Activated CD4-positive, alpha-beta memory T cell treated with anti-CD3 and anti-CD28 coated beads, Interleukin-2, amount 10 ng/mL, durations not matched to agents 7 days and 5 days (primary cell): ENCODE data around the gene GPX4. TPM values are rescaled to one million over a fixed set of nuclear protein-coding genes. Genes with fewer than 3 reads are reported as not detected.

ENCODE experiments used
- CTCF ChIA-PET: fragments of 350-600 bp; sonication (Branson Sonifier 250); formaldehyde crosslinking; loops from one replicate; lab custom pipeline; 2021; ENCODE audit warnings: antibody characterized with exemption, inconsistent platforms; lab: Charles Lee
- POLR2A ChIA-PET: fragments of 350-600 bp; sonication (Branson Sonifier 250); formaldehyde crosslinking; loops from one replicate; lab custom pipeline; 2021; ENCODE audit warnings: antibody characterized with exemption; lab: Charles Lee
- DNase-seq: peaks from one replicate; pipeline ENCODE4 v3.0.0-alpha.2; 2020
- H3K27ac Mint-ChIP-seq: one replicate; pipeline ENCODE4 v1.8.0; 2021; ENCODE audit warnings: mild to moderate bottlenecking, mixed read lengths
- H3K27me3 Mint-ChIP-seq: one replicate; pipeline ENCODE4 v1.8.0; 2021; ENCODE audit warnings: mixed read lengths
- H3K36me3 Mint-ChIP-seq: one replicate; pipeline ENCODE4 v1.8.0; 2021; ENCODE audit warnings: low read depth, mixed read lengths
- H3K4me1 Mint-ChIP-seq: one replicate; pipeline ENCODE4 v1.8.0; 2021; ENCODE audit warnings: mixed read lengths
- H3K4me3 Mint-ChIP-seq: one replicate; pipeline ENCODE4 v1.8.0; 2021; ENCODE audit warnings: mild to moderate bottlenecking, mixed read lengths
- H3K9me3 Mint-ChIP-seq: one replicate; pipeline ENCODE4 v1.8.0; 2021; ENCODE audit warnings: mixed read lengths
- total RNA-seq, 2 experiments: library from RNA; stranded (reverse); gene quantifications; one replicate each; pipeline ENCODE4 v1.2.3, GENCODE V29; 2021

GPX4 gene
- total RNA-seq, 2 experiments from 2014 or later: 141 to 148 TPM

DNA sequence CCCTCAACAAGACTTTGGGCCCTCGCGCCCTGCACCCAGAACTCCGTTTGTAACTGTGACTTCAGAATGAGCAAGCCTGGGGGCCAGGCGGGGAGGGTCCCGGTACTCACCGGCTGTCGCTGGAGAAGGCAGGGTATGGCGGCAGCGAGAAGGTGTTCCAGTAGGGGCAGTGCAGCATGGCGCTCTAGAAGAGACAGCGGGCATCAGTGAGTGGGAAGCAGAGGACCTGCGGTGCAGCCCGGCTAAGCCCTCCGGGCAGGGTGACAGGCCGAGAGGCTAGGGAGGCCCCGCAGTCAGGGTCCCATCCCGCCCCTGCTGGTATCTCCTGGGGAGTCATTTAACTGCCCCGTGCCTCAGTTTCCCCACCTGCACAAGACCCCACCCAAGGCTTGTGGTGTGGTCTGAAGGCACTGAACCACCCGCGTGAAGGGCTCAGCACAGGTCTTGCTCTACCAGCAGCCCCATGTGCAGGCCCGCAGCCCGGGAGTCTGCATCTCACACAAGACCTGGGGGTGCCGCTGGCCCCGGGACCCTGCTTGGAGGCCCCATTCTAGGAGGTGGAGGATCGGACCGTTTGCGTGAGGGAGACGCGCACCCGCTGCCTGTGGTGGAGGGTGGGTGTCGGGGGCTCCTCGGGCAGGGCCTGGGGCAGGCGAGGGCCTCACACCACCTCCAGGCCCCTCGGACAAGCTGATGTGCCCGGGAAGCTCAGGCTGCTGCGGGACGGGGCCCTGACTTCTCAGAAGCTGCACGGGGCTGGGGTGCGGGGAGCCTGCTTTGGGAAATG is 45.7 kb downstream of the GPX4 start:
- POLR2A ChIA-PET: no interaction called here
- no peak overlapping the region for H3K27ac Mint-ChIP-seq
- no peak overlapping the region for H3K4me3 Mint-ChIP-seq
- no peaks in the 10 kb centered on the region for H3K9me3 Mint-ChIP-seq
- peaks cover 7% of the 10 kb centered on the region for H3K4me1 Mint-ChIP-seq
- H3K36me3 Mint-ChIP-seq: peaks cover 16% of the 10 kb centered on the region
- CTCF ChIA-PET: interaction anchor here (1.0 kb wide), 1 partner anchor 36 kb away, joined by 4 read pairs; no protein-coding TSS in a partner anchor
- no peaks in the 10 kb centered on the region for H3K27me3 Mint-ChIP-seq
- no peak for DNase-seq

DNA sequence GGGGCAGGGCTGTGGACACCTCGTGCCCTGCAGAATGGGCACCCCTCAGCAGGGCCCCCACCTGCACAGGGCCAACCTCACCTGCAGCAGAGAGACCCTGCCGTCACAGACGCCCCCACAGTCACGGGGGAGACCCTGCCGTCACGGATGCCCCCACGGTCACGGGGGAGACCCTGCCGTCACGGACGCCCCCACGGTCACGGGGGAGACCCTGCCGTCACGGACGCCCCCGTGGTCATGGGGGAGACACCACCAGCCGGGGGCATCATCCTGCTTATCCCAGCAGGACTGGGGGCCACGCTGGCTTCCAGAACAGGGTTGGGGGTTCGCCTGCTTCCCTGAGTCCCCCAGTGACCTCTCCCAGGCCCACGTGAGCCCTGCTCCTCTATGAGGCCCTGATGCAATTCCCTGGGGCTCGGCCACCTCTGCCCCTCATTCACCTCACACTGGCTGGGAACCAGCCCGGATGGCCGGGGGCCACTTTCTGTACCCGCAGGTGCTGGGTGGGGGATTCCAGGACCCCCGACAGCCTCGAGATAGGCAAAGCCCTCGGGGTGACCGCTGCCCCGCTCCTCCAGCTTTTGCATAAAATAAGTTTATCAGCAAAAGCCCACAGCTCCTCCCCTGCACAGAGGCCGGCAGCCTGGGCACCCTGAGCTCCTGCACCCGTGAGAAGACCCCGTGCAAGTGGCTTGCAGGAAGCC is 46.7 kb downstream of the GPX4 start:
- Mint-ChIP-seq H3K27ac (no peak overlapping the region), H3K9me3 (no peaks in the 10 kb centered on the region), H3K27me3 (no peaks in the 10 kb centered on the region), H3K36me3 (peaks cover 10% of the 10 kb centered on the region), H3K4me3 (no peak overlapping the region), H3K4me1 (peaks cover 1% of the 10 kb centered on the region)
- ChIA-PET CTCF (no interaction called here), POLR2A (no interaction called here)
- DNase-seq: no peak

GRCh38 chr19:1151037-1151724 is 47.4 kb downstream of the GPX4 start:
- H3K4me3 Mint-ChIP-seq: no peak overlapping the region
- no peaks in the 10 kb centered on the region for H3K9me3 Mint-ChIP-seq
- no peak for DNase-seq
- ChIA-PET POLR2A (no interaction called here), CTCF (no interaction called here)
- H3K4me1 Mint-ChIP-seq: peaks cover 1% of the 10 kb centered on the region
- no peak overlapping the region for H3K27ac Mint-ChIP-seq
- no peaks in the 10 kb centered on the region for H3K27me3 Mint-ChIP-seq
- H3K36me3 Mint-ChIP-seq: peaks cover 6% of the 10 kb centered on the region

DNA sequence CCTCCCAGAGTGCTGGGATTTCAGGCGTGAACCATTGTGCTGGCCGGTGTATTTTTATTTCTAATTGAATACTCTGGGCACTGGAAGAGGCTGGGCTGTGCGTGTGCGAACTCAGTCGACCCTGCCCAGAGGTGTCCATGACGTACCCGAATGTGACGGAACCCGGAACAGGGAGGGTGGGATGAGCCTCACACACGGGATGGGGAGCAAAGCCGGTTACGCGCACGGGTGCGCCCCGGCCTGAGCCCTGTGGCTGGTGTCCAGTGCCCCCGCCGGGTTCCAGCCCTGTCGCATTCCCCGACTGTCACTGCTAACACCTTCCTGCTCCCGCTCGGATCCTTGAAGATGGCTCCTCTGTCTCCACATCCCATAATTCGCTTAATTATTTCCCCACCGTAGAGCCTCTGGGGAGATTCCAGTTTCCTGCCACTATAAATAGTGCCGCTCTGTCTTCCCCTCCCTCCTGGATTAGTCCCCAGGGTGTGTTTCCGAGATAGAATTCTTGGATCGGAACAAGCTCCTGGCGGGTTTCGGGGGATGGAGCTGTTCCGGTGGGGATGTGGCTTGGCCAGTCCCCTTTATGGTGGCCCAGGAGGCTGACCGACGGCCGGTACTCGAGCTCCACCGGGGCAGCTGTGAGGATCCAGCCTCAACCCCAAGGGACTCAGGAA is 48.3 kb downstream of the GPX4 start:
- ChIA-PET CTCF (no interaction called here), POLR2A (no interaction called here)
- peaks cover 1% of the 10 kb centered on the region for H3K4me1 Mint-ChIP-seq
- H3K36me3 Mint-ChIP-seq: peaks cover 6% of the 10 kb centered on the region
- H3K27me3 Mint-ChIP-seq: no peaks in the 10 kb centered on the region
- no peak overlapping the region for H3K27ac Mint-ChIP-seq
- no peak for DNase-seq
- no peaks in the 10 kb centered on the region for H3K9me3 Mint-ChIP-seq
- no peak overlapping the region for H3K4me3 Mint-ChIP-seq

GRCh38 chr19:1153891-1154730 is 50.3 kb downstream of the GPX4 start:
- Mint-ChIP-seq H3K9me3 (no peaks in the 10 kb centered on the region), H3K36me3 (peaks cover 6% of the 10 kb centered on the region), H3K4me1 (peaks cover 1% of the 10 kb centered on the region), H3K27ac (no peak overlapping the region), H3K4me3 (no peak overlapping the region), H3K27me3 (no peaks in the 10 kb centered on the region)
- ChIA-PET CTCF (no interaction called here), POLR2A (interaction anchor here (0.7 kb wide), 1 partner anchor 15 kb away, joined by 3 read pairs; no protein-coding TSS in a partner anchor)
- DNase-seq: no peak

GRCh38 chr19:1154731-1155351 is 51.0 kb downstream of the GPX4 start:
- no peaks in the 10 kb centered on the region for H3K9me3 Mint-ChIP-seq

DNA sequence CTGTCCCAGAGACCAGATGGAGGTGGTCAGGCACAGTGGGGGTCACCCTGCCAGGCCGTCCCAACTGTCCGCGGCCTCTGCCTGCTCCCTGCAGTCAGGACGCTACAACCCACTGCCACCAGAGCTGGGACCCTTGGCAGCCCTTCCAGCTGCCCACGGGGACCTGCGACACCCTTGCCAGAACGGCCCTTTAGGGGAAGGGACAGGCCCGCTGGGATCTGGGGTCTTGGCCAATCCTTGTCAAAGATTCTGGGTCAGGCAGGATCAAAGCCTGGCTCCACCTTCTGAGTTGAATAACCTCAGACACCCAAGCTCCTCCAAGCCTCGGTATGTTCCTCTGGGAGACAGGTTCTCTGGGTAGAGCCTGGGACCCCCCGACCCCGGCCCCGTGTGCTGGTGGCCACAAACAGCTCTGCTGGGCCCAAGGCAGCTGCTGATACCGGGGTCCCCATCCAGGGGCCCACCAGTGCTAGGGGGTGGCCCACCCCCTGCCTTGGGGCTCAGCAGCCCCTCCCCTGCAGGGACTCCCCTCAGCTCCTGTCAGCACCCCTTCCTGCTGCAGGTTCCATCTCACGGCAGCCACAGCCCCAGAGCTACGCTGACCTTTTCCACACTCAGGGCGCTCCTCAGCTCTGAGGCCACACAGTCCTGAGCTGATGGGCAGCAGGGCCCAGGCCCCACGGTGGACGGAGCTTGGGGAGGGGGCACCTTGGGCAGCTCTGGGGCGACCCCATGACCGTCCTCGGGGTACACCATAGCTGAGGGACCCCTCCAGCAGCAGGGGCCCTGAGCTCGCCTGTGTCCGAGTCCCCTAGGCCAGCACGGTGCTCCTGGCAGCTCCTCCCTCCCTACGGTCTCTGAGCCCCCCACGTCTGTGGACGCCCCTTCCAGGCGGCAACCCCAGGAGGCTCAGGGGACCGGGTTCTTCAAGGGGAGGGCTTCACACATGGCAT is 51.8 kb downstream of the GPX4 start:
- POLR2A ChIA-PET: interaction anchor here (0.8 kb wide), 1 partner anchor 13 kb away, joined by 3 read pairs; no protein-coding TSS in a partner anchor
- no peaks in the 10 kb centered on the region for H3K9me3 Mint-ChIP-seq

More at GRCh38 chr19:1154731-1155351, 51.0 kb downstream of the GPX4 start:
- H3K4me3 Mint-ChIP-seq: no peak overlapping the region
- H3K4me1 Mint-ChIP-seq: no peaks in the 10 kb centered on the region
- no peak for DNase-seq
- POLR2A ChIA-PET: no interaction called here
- H3K27ac Mint-ChIP-seq: no peak overlapping the region
- no peaks in the 10 kb centered on the region for H3K27me3 Mint-ChIP-seq
- CTCF ChIA-PET: no interaction called here
- peaks cover 6% of the 10 kb centered on the region for H3K36me3 Mint-ChIP-seq

More for the DNA sequence above, 51.8 kb downstream of the GPX4 start:
- H3K27me3 Mint-ChIP-seq: no peaks in the 10 kb centered on the region
- H3K27ac Mint-ChIP-seq: no peak overlapping the region
- H3K4me3 Mint-ChIP-seq: no peak overlapping the region
- CTCF ChIA-PET: no interaction called here
- DNase-seq: no peak
- no peaks in the 10 kb centered on the region for H3K4me1 Mint-ChIP-seq
- H3K36me3 Mint-ChIP-seq: peaks cover 6% of the 10 kb centered on the region

Other genes with a start within 250 kb of the GPX4 start
- 1 to 10 TPM in 1 of 2 experiments, under 1 TPM in 1; 0.78 to 1.6 TPM for gene CFD, start 244.3 kb upstream of the GPX4 start, total RNA-seq
- gene MED16, start 210.8 kb upstream of the GPX4 start, total RNA-seq: 10 to 100 TPM; 62.2 to 64.0 TPM
- not detected for gene RNU6-9, start 210.5 kb upstream of the GPX4 start, total RNA-seq
- gene R3HDM4, start 190.8 kb upstream of the GPX4 start, total RNA-seq: 100 to 1,000 TPM; 111 to 116 TPM
- 1 to 10 TPM; 1.8 to 2.3 TPM for gene KISS1R, start 186.7 kb upstream of the GPX4 start, total RNA-seq
- 10 to 100 TPM; 32.4 to 34.0 TPM for gene ARID3A, start 178.0 kb upstream of the GPX4 start, total RNA-seq
- 10 to 100 TPM; 42.0 to 44.3 TPM for gene WDR18, start 119.6 kb upstream of the GPX4 start, total RNA-seq
- under 1 TPM in 1 of 2 experiments, not detected in 1; 0.08 TPM for gene GRIN3B, start 103.6 kb upstream of the GPX4 start, total RNA-seq
- 100 to 1,000 TPM; 181 TPM for gene TMEM259, start 82.9 kb upstream of the GPX4 start, total RNA-seq
- not detected for gene RNU6-2, start 82.5 kb upstream of the GPX4 start, total RNA-seq
- 100 to 1,000 TPM; 513 to 519 TPM for gene CNN2, start 77.4 kb upstream of the GPX4 start, total RNA-seq
- gene ABCA7, start 63.9 kb upstream of the GPX4 start, total RNA-seq: 10 to 100 TPM; 92.7 to 95.1 TPM
- 100 to 1,000 TPM; 419 to 437 TPM for gene ARHGAP45, start 36.8 kb upstream of the GPX4 start, total RNA-seq
- gene POLR2E, start 8.6 kb upstream of the GPX4 start, total RNA-seq: 100 to 1,000 TPM; 116 to 120 TPM
- gene SBNO2, start 70.3 kb downstream of the GPX4 start, total RNA-seq: 10 to 100 TPM; 94.4 to 98.2 TPM
- gene STK11, start 101.8 kb downstream of the GPX4 start, total RNA-seq: 10 to 100 TPM; 84.2 to 85.1 TPM
- gene CBARP, start 134.0 kb downstream of the GPX4 start, total RNA-seq: under 1 TPM; 0.35 to 0.55 TPM
- 100 to 1,000 TPM; 171 to 173 TPM for gene ATP5F1D, start 137.8 kb downstream of the GPX4 start, total RNA-seq
- gene MIDN, start 144.6 kb downstream of the GPX4 start, total RNA-seq: 10 to 100 TPM; 86.2 to 88.6 TPM
- 100 to 1,000 TPM; 203 to 204 TPM for gene CIRBP, start 165.3 kb downstream of the GPX4 start, total RNA-seq
- gene FAM174C, start 171.5 kb downstream of the GPX4 start, total RNA-seq: 10 to 100 TPM; 45.9 to 50.1 TPM
- gene EFNA2, start 181.9 kb downstream of the GPX4 start, total RNA-seq: not detected